Sigmoid colon (tissue), 7 donors: ENCODE measurements around the gene DAW1. TPM values are rescaled to one million over a fixed set of nuclear protein-coding genes. Genes with fewer than 3 reads are reported as not detected.

ENCODE experiments used
- DNase-seq: peaks from one replicate; pipeline ENCODE4 v3.0.0-alpha.2; 2019
- H3K27ac ChIP-seq, 4 donors: fragments of 200-600 bp; sonication (generic); one replicate each; pipeline ENCODE4 v1.5.1; 2016 to 2019; ENCODE audit warnings: mild to moderate bottlenecking in 1 of 4
- H3K27me3 ChIP-seq, 3 donors: fragments of 200-600 bp; sonication (generic); one replicate each; pipeline ENCODE4 v1.5.1; 2019; ENCODE audit warnings: mild to moderate bottlenecking in 1 of 3
- H3K36me3 ChIP-seq, 4 donors: fragments of 200-600 bp; sonication (generic); one replicate each; pipeline ENCODE4 v1.5.1; 2016 to 2019
- H3K4me1 ChIP-seq, 4 donors: fragments of 200-600 bp; sonication (generic); one replicate each; pipeline ENCODE4 v1.5.1; 2017 to 2019
- H3K4me3 ChIP-seq, 4 donors: fragments of 200-600 bp; sonication (generic); one replicate each; pipeline ENCODE4 v1.5.1; 2017 to 2019; ENCODE audit warnings: mild to moderate bottlenecking in 2 of 4, moderate library complexity in 1 of 4
- H3K9me3 ChIP-seq, 4 donors: fragments of 200-600 bp in 3 of 4; sonication (generic) in 3 of 4; one replicate each; pipeline versions ENCODE4 v1.5.1 to v1.6.1; 2013 to 2019
- CTCF ChIP-seq, 4 experiments: fragments of 450-650 bp in 3 of 4; fragments of 200-600 bp in 1 of 4; IDR thresholded peaks; one replicate each; pipeline ENCODE4 v1.5.1; 2016 to 2019; ENCODE audit warnings: antibody characterized with exemption in 4 of 4, mild to moderate bottlenecking in 3 of 4, moderate library complexity in 2 of 4
- EP300 ChIP-seq, 4 donors: sonication (generic); formaldehyde crosslinking; IDR thresholded peaks; one replicate each; pipeline ENCODE4 v1.6.1; 2017; ENCODE audit warnings: antibody characterized with exemption in 4 of 4
- POLR2A ChIP-seq, 2 donors: fragments of 450-650 bp; IDR thresholded peaks; one replicate each; pipeline ENCODE4 v1.6.1; 2016; ENCODE audit warnings: antibody characterized with exemption in 2 of 2, mild to moderate bottlenecking in 2 of 2, moderate library complexity in 2 of 2
- POLR2AphosphoS5 ChIP-seq, 4 donors: sonication (generic); formaldehyde crosslinking; IDR thresholded peaks; one replicate each; pipeline ENCODE4 v1.6.1; 2017; ENCODE audit warnings: antibody characterized with exemption in 4 of 4
- WGBS, 2 donors: extraction: QIAGEN DNeasy Blood & Tissue Kit; methylation state at CpG; one replicate each; pipeline ENCODE4 v1.1.7; 2013; 5-methylcytosine and 5-hydroxymethylcytosine counted together
- intact Hi-C: fragments of 100-400 bp; cut with DNase I; formaldehyde crosslinking; loops from one replicate; pipeline ENCODE4 v1.15.1; 2023
- polyA plus RNA-seq, 3 donors: library from polyadenylated mRNA; stranded (reverse); fragments of 200-250 nt; gene quantifications; one replicate each; pipeline ENCODE4 v1.2.3, GENCODE V29; 2013
- total RNA-seq, 4 donors: library from RNA; depleted of rRNA; stranded (reverse); fragments of >200 nt; gene quantifications; one replicate each; pipeline ENCODE4 v1.1.0, GENCODE V29; 2016
- donor health status: healthy with polysubstance abuse.
- donor health status: Bipolar disorder and iron deficiency.
- donor health status: healthy.

Gene DAW1
- total and polyA plus RNA-seq, 7 donors, result 0.06 TPM; not detected in 6

- Histone ChIP-seq H3K4me1 (no peaks in the 10 kb centered on the region), H3K36me3 (no peaks in the 10 kb centered on the region), H3K27ac (no peak overlapping the region), H3K27me3 (no peaks in the 10 kb centered on the region), H3K9me3 (no peaks in the 10 kb centered on the region), H3K4me3 (no peak overlapping the region)
- TF ChIP-seq EP300 (IDR thresholded peaks at IDR 0.05), result no peak
- no peak for TF ChIP-seq CTCF (IDR thresholded peaks at IDR 0.05)
- no peak for TF ChIP-seq POLR2A (IDR thresholded peaks at IDR 0.05)
- TF ChIP-seq POLR2AphosphoS5 (IDR thresholded peaks at IDR 0.05), result no peak
- intact Hi-C loops, result no loop called here
- no peak for DNase-seq
- WGBS, 2 donors, result 5 to 16% methylated on average over 2 of the region's 2 CpGs
Observed at GRCh38 chr2:227826563-227826962, 44.9 kb upstream of the DAW1 start.

GRCh38 chr2:227827143-227827542 lies 44.3 kb upstream of the DAW1 start:
- no peaks in the 10 kb centered on the region for H3K9me3 ChIP-seq
- H3K4me3 ChIP-seq, result no peak overlapping the region
- no peaks in the 10 kb centered on the region for H3K36me3 ChIP-seq
- H3K27me3 ChIP-seq, result no peaks in the 10 kb centered on the region
- intact Hi-C loops, result no loop called here
- DNase-seq, result no peak
- TF ChIP-seq POLR2AphosphoS5 (IDR thresholded peaks at IDR 0.05) (no peak), CTCF (IDR thresholded peaks at IDR 0.05) (no peak), POLR2A (IDR thresholded peaks at IDR 0.05) (no peak), EP300 (IDR thresholded peaks at IDR 0.05) (no peak)
- 88 to 91% methylated on average over 7 of the region's 7 CpGs for WGBS, 2 donors
- H3K4me1 ChIP-seq, result no peaks in the 10 kb centered on the region
- H3K27ac ChIP-seq, result no peak overlapping the region

- intact Hi-C loops, result no loop called here
- no peaks in the 10 kb centered on the region for H3K4me1 ChIP-seq
- H3K36me3 ChIP-seq, result no peaks in the 10 kb centered on the region
- no peak overlapping the region for H3K4me3 ChIP-seq
- no peak overlapping the region for H3K27ac ChIP-seq
- TF ChIP-seq POLR2A (IDR thresholded peaks at IDR 0.05) (no peak), CTCF (IDR thresholded peaks at IDR 0.05) (no peak), EP300 (IDR thresholded peaks at IDR 0.05) (no peak), POLR2AphosphoS5 (IDR thresholded peaks at IDR 0.05) (no peak)
- H3K9me3 ChIP-seq, result no peaks in the 10 kb centered on the region
- no peak for DNase-seq
- no peaks in the 10 kb centered on the region for H3K27me3 ChIP-seq
Observed at GRCh38 chr2:227828477-227828912, 42.9 kb upstream of the DAW1 start.

- Histone ChIP-seq H3K27me3 (no peaks in the 10 kb centered on the region), H3K36me3 (no peaks in the 10 kb centered on the region), H3K4me1 (no peaks in the 10 kb centered on the region), H3K4me3 (no peak overlapping the region), H3K9me3 (no peaks in the 10 kb centered on the region), H3K27ac (no peak overlapping the region)
- intact Hi-C loops, result no loop called here
- WGBS, 2 donors, result 79 to 88% methylated on average over 2 of the region's 2 CpGs
- DNase-seq, result no peak
- no peak for TF ChIP-seq CTCF (IDR thresholded peaks at IDR 0.05)
- TF ChIP-seq POLR2AphosphoS5 (IDR thresholded peaks at IDR 0.05), result no peak
- TF ChIP-seq EP300 (IDR thresholded peaks at IDR 0.05), result no peak
- TF ChIP-seq POLR2A (IDR thresholded peaks at IDR 0.05), result no peak
Observed at GRCh38 chr2:227829337-227829736, 42.1 kb upstream of the DAW1 start.

GRCh38 chr2:227834423-227834822 lies 37.0 kb upstream of the DAW1 start:
- no peak overlapping the region for H3K4me3 ChIP-seq
- no peaks in the 10 kb centered on the region for H3K4me1 ChIP-seq
- 89 to 90% methylated on average over 10 of the region's 10 CpGs for WGBS, 2 donors
- H3K36me3 ChIP-seq, result no peaks in the 10 kb centered on the region
- H3K9me3 ChIP-seq, result no peaks in the 10 kb centered on the region
- no peaks in the 10 kb centered on the region for H3K27me3 ChIP-seq
- H3K27ac ChIP-seq, result no peak overlapping the region
- intact Hi-C loops, result no loop called here
- no peak for DNase-seq
- TF ChIP-seq CTCF (IDR thresholded peaks at IDR 0.05), result no peak
- TF ChIP-seq EP300 (IDR thresholded peaks at IDR 0.05), result no peak
- TF ChIP-seq POLR2A (IDR thresholded peaks at IDR 0.05), result no peak
- TF ChIP-seq POLR2AphosphoS5 (IDR thresholded peaks at IDR 0.05), result no peak
